NCI-H2196 treated with DMSO at 0.1 percent for 48 hours (cell line): ENCODE results near the gene MLIP.
"Not testable (repeated sequence)": the region's sequence is repeated elsewhere in the genome, so short reads cannot be mapped to it uniquely, and the experiment has no call there.

Source experiments
- DNase-seq: peaks from one replicate; lab custom pipeline; 2025; ENCODE audit not compliant: unreplicated experiment; lab: John Stamatoyannopoulos, UW

MLIP gene

GRCh38 chr6:54111341-54112045 lies at the start of gene MLIP:
MLIP (plus strand) TSS chr6:54111443; CDS start chr6:54111480, 37 bp downstream.
- no peak for DNase-seq

- DNase-seq, result no peak
Measured at GRCh38 chr6:54063228-54063539, 48.1 kb upstream of the MLIP start.

DNA sequence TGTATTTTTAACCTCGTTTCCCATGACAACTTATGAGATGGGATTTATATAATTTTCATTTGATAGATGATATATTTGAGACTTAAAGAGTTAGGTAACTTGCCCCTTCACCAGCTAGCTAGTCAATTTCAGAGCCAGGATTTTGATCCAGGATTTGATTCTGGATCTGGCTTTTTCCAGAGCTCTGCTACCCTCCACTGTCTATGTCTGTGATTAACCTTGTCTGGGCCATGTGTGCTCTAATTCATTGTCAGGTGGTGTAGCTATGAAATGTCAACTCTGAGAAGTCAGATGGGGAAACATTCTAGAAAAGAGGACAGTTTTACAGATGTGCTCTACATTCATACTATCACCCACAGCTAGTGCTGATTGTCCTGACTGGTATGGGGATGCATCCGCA lies 42.5 kb upstream of the MLIP start:
- no peak for DNase-seq

- DNase-seq, result no peak
Measured at GRCh38 chr6:54070025-54070424, 41.2 kb upstream of the MLIP start.

DNA sequence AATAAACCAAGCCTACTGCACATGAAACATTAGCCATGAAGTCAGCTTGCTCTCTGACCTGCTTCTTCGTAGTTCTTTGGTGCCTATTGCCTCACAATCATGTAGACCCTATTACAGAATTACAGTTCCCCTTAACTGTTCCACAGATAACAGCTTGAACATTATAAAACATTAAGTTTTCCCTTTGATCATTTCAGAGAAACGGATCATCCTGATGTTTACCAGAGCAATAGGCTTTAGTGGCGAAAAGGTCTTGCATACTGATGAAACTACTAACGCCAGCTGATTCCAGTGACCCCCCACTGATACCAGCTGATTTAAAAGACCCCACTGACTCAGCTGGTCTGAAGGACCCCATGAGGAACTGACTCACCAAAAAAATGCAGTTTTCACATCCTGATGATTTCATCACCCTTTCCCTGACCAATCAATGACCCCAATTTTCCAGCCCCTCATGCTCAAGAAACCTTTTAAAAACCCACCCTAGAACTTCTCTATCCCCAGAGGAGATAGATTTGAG lies 39.4 kb upstream of the MLIP start:
- no peak for DNase-seq

GRCh38 chr6:54072635-54073313 lies 38.5 kb upstream of the MLIP start:
- no peak for DNase-seq

DNA sequence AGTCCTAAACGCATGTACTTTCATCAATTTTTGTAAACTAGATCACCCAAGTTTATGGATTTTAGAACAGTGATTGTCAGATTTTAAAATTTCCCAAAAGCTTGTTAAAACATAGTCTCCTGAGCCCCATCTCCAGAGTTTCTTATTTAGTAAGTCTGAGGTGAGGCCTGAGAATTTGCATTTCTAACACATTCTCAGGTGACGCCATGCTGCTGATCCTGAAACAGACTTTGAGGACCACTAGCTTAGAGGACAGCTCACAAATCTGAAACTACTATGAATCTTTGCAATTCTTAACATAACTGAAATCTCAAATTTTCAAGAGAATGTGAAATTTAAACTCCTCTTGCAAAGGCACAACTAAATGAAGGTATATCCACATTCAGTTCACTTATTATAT lies 37.8 kb upstream of the MLIP start:
- no peak for DNase-seq

- no peak for DNase-seq
Measured at GRCh38 chr6:54074109-54074508, 37.1 kb upstream of the MLIP start.

- no peak for DNase-seq
Measured at GRCh38 chr6:54074578-54075195, 36.6 kb upstream of the MLIP start.

GRCh38 chr6:54076159-54076789 lies 35.0 kb upstream of the MLIP start:
- no peak for DNase-seq

DNA sequence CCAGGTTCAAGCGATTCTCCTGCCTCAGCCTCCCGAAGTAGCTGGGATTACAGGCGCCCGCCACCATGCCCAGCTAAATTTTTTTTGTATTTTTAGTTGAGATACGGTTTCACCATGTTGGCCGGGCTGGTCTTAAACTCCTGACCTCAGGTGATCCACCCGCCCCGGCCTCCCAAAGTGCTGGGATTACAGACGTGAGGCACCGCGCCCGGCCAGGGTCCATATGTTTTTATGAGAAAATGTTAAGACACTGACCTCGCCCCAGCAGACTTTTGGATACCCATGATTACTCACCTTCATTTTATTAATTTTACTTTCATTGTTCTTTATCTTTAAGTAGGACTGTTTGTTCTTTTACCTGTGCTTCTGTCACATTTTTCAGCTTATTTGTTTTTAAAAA lies 29.7 kb upstream of the MLIP start:
- DNase-seq, result not testable (repeated sequence)

- no peak for DNase-seq
Measured at GRCh38 chr6:54083287-54083686, 28.0 kb upstream of the MLIP start.

DNA sequence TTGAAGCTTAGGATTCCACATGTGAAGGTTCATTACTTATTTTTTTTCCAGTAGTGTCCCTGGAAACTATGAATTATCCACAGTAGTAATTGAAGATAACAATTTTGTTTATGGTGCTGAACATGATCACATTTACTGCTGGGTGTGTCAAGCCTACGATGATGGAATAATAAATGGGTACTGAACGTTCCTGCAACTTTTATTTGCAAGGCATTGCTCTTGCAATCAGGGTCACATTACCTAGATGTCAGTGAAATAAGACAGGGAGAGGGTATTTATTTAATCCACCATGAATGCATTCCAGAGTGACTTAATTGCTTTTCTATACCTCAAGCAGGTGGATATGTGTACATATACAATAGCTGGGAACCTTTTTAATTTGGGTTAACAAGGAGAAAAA lies 27.0 kb upstream of the MLIP start:
- no peak for DNase-seq

DNA sequence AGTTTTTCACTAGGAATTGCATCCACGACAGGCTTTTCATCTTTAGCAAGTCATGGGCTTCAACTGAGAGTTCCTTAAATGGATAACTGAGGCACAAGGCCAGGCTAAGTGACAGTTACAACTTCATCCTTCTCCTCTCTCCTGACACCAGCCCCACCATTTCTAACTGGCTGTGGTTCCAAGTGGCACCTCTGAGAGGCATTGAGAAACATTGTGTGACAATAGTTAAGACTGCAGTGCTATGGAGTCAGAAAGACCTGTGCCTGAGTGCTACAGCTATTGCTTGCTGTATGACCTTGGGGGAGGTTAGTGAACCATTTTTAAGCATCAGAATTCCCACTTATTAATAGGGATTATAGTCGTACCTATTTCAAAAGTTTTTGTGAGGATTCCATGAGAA lies 26.2 kb upstream of the MLIP start:
- no peak for DNase-seq

DNA sequence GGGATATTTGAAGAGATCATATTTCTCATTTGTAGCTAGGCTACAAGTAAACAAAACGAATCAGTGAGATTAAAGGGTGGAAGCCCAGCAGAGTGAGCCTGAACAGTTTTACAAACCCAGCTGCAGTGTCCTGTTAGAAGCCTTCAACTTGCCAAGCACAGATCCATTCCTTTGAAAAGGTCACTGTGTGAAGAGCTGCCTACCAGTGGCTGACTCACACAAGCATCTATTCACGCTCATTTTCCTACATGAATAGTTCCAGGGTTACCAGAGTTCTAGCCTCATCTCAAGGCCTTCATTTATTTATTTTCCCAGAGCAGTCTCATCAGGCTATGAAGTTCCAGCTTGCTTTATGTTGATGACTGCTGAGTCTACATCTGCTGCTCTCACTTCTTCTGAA lies 25.7 kb upstream of the MLIP start:
- no peak for DNase-seq

DNA sequence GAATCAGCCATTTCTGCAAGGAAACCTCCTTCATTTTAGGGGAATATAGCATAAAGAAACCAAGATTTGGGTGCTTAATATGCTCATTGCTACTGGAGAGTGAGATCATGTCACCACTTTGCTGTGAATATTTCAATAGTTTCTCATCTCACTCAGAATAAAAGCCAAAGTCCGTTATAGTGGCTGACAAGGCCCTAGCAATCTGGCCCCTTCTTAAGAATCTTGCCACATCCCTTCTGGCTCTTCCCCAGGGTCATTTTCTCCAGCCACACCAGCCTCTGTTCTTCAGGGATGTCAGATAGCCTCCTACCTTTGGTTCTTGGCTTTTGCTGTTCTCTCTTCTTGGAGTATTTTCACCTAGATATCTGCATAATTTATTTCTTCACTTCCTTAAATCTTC lies 24.8 kb upstream of the MLIP start:
- no peak for DNase-seq

- DNase-seq, result no peak
Measured at GRCh38 chr6:54087721-54088120, 23.5 kb upstream of the MLIP start.

GRCh38 chr6:54093326-54093948 lies 17.8 kb upstream of the MLIP start:
- DNase-seq, result no peak

- DNase-seq, result no peak
Measured at GRCh38 chr6:54094293-54094692, 16.9 kb upstream of the MLIP start.

- no peak for DNase-seq
Measured at GRCh38 chr6:54094786-54095185, 16.5 kb upstream of the MLIP start.

- DNase-seq, result no peak
Measured at GRCh38 chr6:54095723-54096122, 15.5 kb upstream of the MLIP start.
